HT-29 (cell line): Measurements from ENCODE around the gene HES6. TPM values are rescaled to one million over a fixed set of nuclear protein-coding genes. Genes with fewer than 3 reads are reported as not detected.
A peak's percentile ranks its signal among the peaks of the same experiment; 100 is the strongest.

Source experiments
- DNase-seq: peaks from one replicate; pipeline ENCODE4 v3.0.0-alpha.2; 2015; ENCODE audit warnings: low spot score
- total RNA-seq: library from RNA; depleted of rRNA; stranded (reverse); fragments of >200 nt; shearing (Covaris generic); gene quantifications from 2 replicates; pipeline ENCODE4 v1.2.3, GENCODE V29; 2014; rRNA removed

Gene HES6
- total RNA-seq, 1 experiment from 2014 or later, result 113 TPM

DNA sequence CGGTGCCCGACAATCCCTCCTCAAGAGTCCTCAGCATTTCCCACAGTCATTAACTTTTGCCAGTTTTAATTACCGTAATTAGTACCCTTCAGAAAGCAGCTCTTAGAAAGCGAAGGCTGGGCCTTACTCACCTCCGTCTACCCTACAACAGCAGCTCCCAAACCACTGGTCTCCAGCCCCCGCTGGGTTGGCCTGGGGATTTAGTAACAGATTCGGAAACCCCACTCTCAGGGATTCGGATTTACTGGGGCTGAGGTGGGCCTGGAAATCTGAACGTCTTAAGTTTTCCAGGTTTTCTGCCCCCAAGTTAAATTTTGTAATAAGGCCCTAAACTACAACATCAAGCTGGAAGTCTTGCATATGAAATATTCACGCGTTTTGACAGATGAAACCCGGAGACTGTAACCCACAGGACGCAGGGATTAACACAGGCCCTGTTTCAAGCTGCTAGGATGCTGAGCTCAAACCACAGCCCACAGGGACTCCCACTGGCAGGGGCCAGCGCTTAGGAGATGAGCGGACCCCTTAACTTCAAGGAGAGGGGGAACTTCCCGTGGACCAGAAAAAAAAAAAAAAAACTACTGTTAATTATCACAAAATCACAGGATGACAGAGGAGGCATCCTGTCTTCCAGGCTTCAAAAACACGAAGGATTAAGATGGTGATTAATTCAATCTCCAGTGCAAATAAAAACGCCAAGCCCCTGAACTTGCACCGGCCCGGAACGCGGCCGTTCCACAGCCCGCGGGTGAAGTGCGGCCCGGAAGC lies 37.3 kb downstream of the HES6 start:
- DNase-seq, result peak; percentile 20

- no peak for DNase-seq
Observed at GRCh38 chr2:238190445-238190844, 49.4 kb downstream of the HES6 start.

Other genes with a start within 250 kb of the HES6 start
- 41.6 and 45.6 TPM in 2 replicates for gene SCLY, start 179.0 kb downstream of the HES6 start, total RNA-seq
- not detected in 2 replicates for gene ESPNL, start 139.7 kb downstream of the HES6 start, total RNA-seq
- gene KLHL30, start 101.4 kb downstream of the HES6 start, total RNA-seq, result 1.1 and 1.7 TPM in 2 replicates
- 4.0 and 4.5 TPM in 2 replicates for gene ERFE, start 81.1 kb downstream of the HES6 start, total RNA-seq
- 27.5 and 28.1 TPM in 2 replicates for gene ILKAP, start 36.3 kb downstream of the HES6 start, total RNA-seq
- gene PER2, start 48.6 kb upstream of the HES6 start, total RNA-seq, result 26.6 and 28.3 TPM in 2 replicates
- 2.4 and 3.6 TPM in 2 replicates for gene TRAF3IP1, start 80.5 kb upstream of the HES6 start, total RNA-seq
- gene ASB1, start 186.9 kb upstream of the HES6 start, total RNA-seq, result 31.1 and 43.3 TPM in 2 replicates